Hematopoietic multipotent progenitor cell (in vitro differentiated cells): ENCODE results near the gene ITM2C. TPM values are rescaled to one million over a fixed set of nuclear protein-coding genes. Genes with fewer than 3 reads are reported as not detected.

Experiments
- DNase-seq, 3 donors: peaks; one replicate each; pipeline ENCODE4 v3.0.0-alpha.2; 2011 to 2015; ENCODE audit warnings: low read depth in 2 of 3, low spot score in 2 of 3
- total RNA-seq: library from RNA; depleted of rRNA; stranded (reverse); fragments of >200 nt; gene quantifications from one replicate; pipeline ENCODE4 v1.2.3, GENCODE V29; 2012

Gene ITM2C
- total RNA-seq, 1 donor = 318 TPM

DNA sequence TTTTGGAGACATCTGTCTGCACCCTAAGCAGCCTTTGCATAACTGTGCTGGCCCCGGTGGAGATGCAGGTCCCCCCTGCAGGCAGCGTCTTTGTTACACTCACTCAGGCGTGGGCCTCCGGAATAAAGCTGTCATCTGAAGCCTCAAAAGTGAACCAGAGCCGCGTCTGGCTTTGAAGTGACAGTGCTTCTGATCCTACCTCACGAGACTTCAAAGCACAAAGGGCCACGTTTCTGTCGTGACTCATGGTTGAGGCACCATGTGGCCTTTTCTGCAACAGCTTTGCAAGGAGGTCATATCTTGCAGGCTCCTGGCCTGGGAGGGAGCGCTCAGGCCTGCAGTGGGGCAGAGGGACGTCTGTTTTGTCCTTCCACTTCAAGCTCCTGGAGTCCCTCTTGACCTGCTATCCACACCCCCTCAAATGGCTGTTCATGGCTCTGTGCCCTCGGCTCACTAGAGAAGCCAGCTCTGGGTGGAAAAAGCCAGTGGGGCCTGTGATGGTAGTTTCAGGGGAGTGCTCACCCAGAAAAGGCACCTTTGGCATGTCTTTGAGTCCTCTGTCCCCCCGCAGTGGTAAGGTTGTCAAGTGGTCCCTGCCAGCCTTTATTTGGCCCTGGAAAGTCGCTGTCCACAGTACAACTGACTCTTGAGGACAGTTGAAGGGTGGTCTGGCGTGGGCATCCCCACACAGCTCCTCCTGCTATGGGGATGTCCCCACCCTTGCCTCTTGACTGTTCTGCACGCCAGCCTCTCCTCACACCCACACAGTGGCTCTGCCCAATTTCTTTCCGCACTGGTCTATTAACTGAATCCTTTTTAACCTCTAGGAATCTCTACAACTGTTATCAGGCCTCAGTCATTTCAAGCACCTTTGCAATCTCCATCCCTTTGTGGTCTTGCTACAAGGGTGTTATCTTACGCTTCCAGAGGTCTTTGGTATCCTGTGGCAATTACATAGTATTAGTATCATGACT is 41.0 kb downstream of the ITM2C start:
- DNase-seq = peak in 1 of 3 donors; percentile 33

- DNase-seq = no peak
These were observed 41.9 kb downstream of the ITM2C start for GRCh38 chr2:230906471-230907230.

DNA sequence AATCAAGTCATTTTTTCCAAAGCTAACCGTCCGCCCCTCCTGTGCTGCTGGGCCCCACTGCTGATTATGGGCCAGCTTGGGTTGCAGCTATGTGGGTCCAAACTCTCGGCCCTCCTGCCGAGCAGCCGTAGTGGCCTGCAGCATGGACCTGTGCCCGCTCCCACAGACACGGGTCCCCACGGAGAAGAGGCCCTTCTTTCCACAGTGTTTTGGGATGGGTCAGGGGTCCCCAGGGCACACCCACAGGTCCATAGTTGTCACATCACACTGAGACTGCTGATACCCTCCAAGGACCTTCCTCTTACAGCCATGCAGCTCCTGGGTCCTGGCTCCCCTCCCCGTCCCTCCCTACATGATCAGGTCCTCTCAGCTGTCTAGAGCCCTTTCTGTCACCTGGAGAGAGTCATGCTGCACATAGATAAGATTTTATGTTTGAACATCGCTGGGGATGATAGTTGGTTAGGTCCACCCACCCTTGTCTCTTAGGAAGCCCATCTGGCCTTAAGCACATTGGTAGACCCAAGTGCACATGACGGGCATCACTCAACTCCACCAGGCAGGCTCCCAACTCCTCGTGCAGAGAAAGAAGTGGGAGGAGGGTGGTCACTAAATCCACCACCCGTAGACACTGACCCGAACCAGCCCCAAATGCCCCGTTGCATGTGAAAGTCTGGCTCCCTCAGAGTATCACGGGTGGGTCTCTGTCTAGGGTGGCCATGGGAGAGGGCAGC is 42.8 kb downstream of the ITM2C start:
- DNase-seq = no peak

DNA sequence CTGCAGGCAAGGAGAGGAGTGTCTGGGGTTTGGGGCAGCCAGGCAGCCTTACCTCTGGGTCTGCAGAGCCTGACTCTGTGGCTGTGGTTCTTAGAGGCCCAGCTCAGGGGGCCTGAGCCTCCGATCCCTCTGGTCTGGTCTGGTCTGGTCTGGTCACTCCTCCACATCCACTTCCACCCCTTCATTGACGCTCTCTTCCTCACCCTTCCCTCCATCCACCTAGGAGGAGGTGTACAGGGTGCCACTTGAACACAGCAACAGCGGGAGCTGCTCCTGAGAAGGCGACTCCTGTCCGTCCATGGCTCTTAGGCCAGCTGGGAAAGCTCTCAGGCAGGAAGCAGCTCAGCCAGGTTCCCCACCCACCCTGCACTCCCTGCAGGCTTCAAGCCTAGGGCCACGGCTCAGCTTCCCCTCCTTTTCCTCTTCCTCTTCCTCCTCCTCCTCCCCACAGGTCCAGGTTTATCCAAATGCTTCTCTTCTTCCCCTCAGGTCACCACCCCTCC is 43.4 kb downstream of the ITM2C start:
- no peak for DNase-seq

DNA sequence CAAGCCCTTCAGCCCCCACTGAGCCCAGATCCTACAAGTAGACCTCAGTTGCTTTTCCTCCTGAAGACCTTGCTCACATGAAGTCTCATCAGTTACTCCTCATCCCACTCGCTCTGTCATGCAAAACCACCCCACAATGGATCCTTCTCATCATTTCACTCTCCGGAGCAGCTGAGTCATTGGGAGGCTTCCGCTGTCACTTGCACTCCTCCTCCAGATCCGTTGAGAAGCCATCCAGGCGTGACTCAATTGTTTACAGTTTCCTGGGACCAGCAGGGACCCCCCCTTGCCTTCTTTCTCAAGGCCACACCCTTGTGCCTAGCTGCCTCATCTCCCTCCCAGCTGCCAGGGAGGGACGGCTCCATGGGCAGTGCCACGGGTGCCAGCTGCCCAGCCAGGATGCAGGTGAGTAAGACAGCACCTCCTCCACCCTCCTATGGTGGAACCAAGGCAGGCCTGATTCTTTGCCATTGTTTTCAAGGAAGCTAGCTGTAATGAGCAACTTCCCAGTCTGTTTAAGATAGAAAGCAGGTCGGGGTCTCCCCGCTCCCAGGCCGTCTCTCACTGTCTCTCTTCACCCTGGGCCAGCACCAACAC is 44.0 kb downstream of the ITM2C start:
- no peak for DNase-seq

GRCh38 chr2:230909841-230910545 is 45.3 kb downstream of the ITM2C start:
- no peak for DNase-seq

DNA sequence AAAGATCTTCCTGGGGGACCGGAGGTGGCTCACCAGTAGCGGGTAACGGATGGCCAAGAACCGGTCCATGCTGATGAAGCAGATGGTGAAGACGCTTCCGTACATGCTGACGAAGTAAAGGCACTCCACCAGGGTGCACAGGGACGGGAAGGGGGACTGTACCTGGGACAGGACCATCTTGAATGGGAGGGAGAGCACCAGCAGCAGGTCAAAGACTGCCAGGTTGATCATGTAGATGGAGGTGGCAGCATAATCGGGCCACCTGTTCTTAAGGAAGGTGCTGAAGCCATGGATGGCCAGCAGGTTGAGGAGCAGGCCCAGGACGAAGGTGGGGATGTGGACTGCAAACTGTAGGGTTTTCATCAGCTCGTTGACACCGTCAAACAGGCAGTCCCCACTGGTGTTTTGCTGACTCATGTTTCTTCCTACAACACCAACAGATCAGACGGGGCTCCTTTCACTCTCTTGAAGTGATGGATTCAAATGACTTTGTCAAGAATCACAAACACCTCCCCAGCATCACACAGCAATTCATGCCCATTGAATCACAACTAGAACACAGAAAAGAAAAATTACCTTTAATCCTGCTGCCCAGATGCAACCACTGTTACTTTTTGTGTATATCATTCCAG is 45.9 kb downstream of the ITM2C start:
- DNase-seq = no peak

- no peak for DNase-seq
These were observed 47.3 kb downstream of the ITM2C start for GRCh38 chr2:230912046-230912445.

- DNase-seq = no peak
These were observed 48.0 kb downstream of the ITM2C start for GRCh38 chr2:230912724-230913123.

DNA sequence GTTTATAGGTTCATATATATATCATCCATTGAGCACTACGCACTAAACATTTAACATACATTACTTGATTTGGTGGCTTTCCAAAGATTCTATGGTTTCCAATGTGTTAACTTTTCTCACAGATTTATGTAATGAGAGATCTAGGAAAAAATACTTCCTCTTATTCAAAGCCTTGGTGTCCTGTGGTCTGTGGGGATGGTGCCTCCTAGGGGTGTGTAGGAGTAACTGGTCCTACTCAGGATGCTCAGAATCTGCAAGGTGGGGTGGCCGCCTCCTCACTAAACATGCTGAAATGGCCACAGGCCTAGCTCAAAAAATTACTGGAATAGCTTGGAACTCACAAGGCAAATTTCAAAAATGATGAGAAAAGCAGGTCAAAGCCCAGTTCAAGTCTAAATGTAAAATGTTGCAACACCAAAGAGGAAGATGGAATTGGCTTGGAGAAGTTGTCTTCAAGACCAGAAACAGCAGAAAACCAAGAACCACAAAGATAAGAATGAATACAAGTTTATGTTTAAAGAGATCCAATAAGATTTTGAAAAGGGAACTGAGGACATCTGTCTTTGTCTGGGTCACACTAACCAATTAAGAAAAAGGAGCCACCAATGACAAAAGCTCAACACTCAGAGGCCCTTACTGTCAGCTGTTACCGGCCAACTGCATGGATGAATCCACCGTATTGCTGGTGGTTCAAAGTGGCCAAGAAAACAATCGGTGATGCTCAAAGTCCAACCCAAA is 48.8 kb downstream of the ITM2C start:
- DNase-seq = peak in 2 of 3 donors; percentile 78 to 86

- no peak for DNase-seq
These were observed 50.1 kb downstream of the ITM2C start for GRCh38 chr2:230914886-230915285.

GRCh38 chr2:230915319-230915718 is 50.6 kb downstream of the ITM2C start:
- DNase-seq = no peak

DNA sequence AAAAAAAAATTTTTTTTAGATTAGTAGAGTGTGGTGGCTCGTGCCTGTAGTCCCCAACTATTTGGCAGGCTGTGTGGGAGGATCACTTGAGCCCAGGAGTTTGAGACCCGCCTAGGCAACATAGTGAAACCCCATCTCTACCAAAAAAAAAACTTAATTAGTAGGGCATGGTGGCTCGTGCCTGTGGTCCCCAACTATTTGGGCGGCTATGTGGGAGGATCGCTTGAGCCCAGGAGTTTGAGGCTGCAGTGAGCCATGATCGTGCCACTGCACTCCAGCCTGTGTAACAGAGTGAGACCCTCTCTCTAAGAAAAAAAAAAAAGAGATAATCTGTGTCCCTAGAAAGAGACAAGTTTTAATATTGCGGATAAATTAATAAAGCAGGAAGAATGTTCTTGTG is 51.5 kb downstream of the ITM2C start:
- no peak for DNase-seq

DNA sequence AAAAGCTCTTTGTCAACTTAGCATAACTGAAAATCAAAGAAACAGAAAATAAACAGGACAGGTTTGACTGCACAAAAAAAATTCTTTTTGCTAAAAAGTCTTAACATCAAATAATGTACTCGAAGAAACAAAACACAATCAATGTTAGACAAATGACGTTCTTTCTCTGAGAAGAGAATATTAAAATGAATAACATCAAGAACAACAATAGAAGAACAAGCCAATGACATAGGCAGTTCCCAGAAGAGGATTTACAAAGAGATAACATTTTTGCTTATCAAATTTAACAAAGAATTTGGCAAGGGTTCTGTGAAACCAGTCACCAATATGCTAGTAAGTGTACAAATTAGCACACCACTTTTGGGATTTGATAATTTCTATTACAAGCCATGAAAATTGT is 54.5 kb downstream of the ITM2C start:
- no peak for DNase-seq

GRCh38 chr2:230919681-230920080 is 54.9 kb downstream of the ITM2C start:
- no peak for DNase-seq

DNA sequence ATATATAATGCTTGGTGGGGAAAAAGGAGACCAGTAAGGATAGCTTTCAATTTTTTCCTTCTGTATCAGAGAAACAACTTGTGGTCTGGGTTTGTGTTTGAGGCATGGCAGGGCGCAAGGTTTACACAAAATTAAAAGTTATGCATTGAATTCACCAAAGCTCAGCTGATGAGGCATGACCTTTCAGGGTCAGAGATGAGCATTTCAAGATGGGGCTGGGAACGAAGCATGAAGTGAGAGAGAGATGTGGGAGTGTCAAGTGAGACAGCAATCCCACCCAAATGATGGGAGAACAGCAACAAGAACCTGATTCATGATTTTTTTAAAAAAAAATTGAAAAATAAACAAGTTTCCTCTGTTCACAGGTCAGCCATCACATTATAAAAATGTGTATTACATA is 55.4 kb downstream of the ITM2C start:
- no peak for DNase-seq

GRCh38 chr2:230921806-230922595 is 57.3 kb downstream of the ITM2C start:
- no peak for DNase-seq
